ENCODE results near the gene OSTC. TPM values are rescaled to one million over a fixed set of nuclear protein-coding genes. Genes with fewer than 3 reads are reported as not detected.

The OSTC gene
- total RNA-seq, 4 donors from 2014 or later: 54.9 to 109 (median 80.8) TPM

DNA sequence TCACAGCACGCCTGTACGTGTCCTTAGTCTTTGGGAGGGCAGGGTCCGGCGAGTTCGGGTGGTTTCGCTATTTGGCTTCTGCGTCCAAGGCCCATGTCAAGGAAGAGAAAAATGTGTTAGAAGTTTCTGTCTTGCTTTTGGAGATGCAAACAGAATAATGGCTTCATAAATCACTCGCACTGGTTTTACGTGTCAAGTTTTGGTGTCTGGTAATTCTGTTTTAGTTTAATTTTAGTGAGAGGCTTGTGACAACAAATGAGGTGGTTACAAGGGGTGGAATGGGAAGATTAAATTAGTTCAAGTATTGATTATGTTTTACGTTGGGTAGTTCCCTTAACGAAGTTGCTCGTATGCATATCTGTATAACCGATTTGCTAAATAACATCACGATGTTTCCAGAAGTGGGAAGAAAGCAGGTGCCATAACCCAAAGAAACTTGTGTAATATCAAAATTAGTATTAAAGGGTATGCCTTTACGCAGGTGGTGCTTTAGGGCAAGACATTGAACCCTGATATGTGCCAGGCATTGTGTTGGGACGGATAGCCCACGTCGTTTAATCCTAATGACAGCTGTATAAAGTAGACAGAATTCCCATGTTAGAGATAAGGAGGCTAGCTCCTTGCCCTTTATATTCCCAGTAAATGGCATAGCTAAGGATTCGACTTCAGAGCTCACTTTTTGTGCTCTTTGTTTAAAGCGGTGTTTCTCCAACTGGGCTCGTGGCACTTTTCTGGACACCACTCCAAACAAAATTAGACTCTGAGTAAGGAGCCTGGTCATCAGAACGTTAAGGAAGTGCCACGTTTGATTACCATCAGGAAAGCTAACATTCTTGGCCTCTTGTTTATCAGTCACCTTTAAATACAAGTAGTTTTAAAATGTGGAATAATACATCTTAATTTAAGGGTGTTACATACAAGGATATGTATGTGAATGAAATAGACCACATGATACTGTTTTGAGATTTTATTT is 29.2 kb upstream of the OSTC start:
- Histone ChIP-seq H3K27ac (peak overlapping the region; percentile 88 to 93 (median 90)), H3K27me3 (no peaks in the 10 kb centered on the region), H3K4me3 (peak overlapping the region; percentile 72 to 90 (median 85)), H3K4me1 (peaks cover 12 to 47% (median 23%) of the 10 kb centered on the region in 3 donors), H3K36me3 (peaks cover 13 to 45% (median 42%) of the 10 kb centered on the region in 3 donors), H3K9me3 (no peaks in the 10 kb centered on the region)
- intact Hi-C loops (cut with DNase I): no loop called here
- TF ChIP-seq, protein P1, sequence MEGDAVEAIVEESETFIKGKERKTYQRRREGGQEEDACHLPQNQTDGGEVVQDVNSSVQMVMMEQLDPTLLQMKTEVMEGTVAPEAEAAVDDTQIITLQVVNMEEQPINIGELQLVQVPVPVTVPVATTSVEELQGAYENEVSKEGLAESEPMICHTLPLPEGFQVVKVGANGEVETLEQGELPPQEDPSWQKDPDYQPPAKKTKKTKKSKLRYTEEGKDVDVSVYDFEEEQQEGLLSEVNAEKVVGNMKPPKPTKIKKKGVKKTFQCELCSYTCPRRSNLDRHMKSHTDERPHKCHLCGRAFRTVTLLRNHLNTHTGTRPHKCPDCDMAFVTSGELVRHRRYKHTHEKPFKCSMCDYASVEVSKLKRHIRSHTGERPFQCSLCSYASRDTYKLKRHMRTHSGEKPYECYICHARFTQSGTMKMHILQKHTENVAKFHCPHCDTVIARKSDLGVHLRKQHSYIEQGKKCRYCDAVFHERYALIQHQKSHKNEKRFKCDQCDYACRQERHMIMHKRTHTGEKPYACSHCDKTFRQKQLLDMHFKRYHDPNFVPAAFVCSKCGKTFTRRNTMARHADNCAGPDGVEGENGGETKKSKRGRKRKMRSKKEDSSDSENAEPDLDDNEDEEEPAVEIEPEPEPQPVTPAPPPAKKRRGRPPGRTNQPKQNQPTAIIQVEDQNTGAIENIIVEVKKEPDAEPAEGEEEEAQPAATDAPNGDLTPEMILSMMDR (IDR thresholded peaks at IDR 0.05): no peak
- no peak for TF ChIP-seq POLR2A (IDR thresholded peaks at IDR 0.05)
- WGBS, 2 donors: 4 to 6% methylated on average over 21 to 23 of the region's 23 CpGs
- DNase-seq: no peak

DNA sequence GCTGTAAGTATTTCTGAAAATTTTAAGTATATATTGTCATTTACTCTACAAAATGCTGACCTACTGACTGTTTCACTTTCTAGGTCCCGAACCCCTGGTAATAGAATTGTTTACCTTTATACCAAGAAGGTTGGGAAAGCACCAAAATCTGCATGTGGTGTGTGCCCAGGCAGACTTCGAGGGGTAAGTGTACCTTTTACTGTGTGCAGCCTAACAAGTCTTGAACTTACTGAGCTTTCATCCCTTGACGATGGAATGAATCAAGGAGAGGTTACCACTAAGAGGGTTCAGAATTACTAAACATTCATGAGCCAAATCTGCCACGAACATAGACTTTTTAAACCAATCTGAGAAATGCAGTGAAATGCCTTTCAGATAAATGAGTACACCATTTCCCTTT is 28.4 kb upstream of the OSTC start:
- peak overlapping the region in 2 of 4 donors; percentile 83 to 90 for H3K4me3 ChIP-seq
- TF ChIP-seq POLR2A (IDR thresholded peaks at IDR 0.05): no peak
- TF ChIP-seq, protein P1 (IDR thresholded peaks at IDR 0.05): no peak
- DNase-seq: no peak
- H3K9me3 ChIP-seq: no peaks in the 10 kb centered on the region
- no peak overlapping the region for H3K27ac ChIP-seq
- peaks cover 18 to 53% (median 50%) of the 10 kb centered on the region in 3 donors for H3K36me3 ChIP-seq
- H3K4me1 ChIP-seq: peaks cover 12 to 47% (median 23%) of the 10 kb centered on the region in 3 donors
- H3K27me3 ChIP-seq: no peaks in the 10 kb centered on the region
- 49 to 60% methylated on average over 4 of the region's 4 CpGs for WGBS, 2 donors
- intact Hi-C loops (cut with DNase I): no loop called here

DNA sequence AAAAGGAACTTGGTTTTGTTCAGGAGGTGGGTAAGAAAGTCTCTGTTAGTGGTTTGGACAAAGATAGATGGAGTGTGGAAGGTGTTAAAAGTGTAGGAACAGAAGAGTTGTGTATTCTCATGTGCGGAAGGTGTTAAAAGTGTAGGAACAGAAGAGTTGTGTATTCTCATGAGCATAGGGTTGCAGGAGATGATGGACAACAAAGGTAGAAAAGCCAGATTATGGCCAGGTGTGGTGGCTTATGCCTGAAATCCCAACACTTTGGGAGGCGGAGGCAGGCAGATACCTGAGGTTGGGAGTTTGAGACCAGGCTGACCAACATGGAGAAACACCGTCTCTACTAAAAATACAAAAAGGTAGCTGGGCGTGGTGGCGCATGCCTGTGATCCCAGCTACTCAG is 27.6 kb upstream of the OSTC start:
- Histone ChIP-seq H3K4me3 (no peak overlapping the region), H3K36me3 (peaks cover 26 to 61% (median 56%) of the 10 kb centered on the region in 3 donors), H3K27me3 (no peaks in the 10 kb centered on the region), H3K27ac (no peak overlapping the region), H3K9me3 (no peaks in the 10 kb centered on the region), H3K4me1 (peaks cover 12 to 47% (median 23%) of the 10 kb centered on the region in 3 donors)
- intact Hi-C loops (cut with DNase I): no loop called here
- DNase-seq: no peak
- TF ChIP-seq POLR2A (IDR thresholded peaks at IDR 0.05): no peak
- 75 to 87% methylated on average over 5 of the region's 5 CpGs for WGBS, 2 donors

DNA sequence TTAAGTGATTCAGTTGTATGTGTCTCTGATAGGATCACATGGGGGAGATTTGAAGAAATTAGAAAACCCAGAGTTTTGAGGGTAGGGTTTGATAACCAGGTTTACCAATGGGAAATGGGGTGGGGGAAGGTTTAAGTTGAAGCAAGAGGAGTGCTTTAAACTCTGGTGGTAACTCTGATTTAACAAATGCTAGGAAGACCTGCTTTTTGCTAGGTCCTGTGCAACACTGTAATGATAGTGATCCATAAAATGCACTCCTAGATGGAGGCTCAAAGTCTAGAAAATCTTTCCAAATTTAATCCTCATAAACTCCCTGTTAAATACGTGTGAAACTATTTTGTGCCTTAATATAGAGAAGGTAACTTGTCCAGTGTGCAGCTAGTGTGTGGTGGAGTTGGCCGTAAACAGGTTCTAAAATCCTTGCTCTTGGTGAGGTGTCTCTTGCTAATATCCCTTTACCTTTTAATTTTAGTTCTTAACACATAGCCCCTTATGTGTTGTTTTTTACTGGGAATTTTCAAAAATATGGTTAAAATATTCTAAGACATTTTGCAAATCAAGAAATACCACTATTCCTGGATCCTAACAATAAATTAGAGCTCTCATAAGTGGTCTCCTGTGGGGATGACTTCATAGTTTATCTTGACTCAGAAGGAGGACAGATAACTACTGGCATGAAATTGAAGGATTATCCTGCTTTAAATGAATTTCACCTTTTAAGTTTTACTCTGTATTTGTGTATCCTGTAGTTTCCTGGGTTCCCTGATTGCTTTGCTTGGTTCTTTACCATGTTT is 25.9 kb upstream of the OSTC start:
- TF ChIP-seq, protein P1 (IDR thresholded peaks at IDR 0.05): no peak
- no peak for TF ChIP-seq POLR2A (IDR thresholded peaks at IDR 0.05)
- intact Hi-C loops (cut with DNase I): no loop called here
- WGBS, 2 donors: 66 to 68% methylated on average over 2 of the region's 2 CpGs
- no peak overlapping the region for H3K27ac ChIP-seq
- no peaks in the 10 kb centered on the region for H3K9me3 ChIP-seq
- H3K4me1 ChIP-seq: peaks cover 12 to 43% (median 23%) of the 10 kb centered on the region in 3 donors
- H3K27me3 ChIP-seq: no peaks in the 10 kb centered on the region
- H3K36me3 ChIP-seq: peaks cover 27 to 77% (median 56%) of the 10 kb centered on the region in 3 donors
- no peak overlapping the region for H3K4me3 ChIP-seq
- DNase-seq: no peak

DNA sequence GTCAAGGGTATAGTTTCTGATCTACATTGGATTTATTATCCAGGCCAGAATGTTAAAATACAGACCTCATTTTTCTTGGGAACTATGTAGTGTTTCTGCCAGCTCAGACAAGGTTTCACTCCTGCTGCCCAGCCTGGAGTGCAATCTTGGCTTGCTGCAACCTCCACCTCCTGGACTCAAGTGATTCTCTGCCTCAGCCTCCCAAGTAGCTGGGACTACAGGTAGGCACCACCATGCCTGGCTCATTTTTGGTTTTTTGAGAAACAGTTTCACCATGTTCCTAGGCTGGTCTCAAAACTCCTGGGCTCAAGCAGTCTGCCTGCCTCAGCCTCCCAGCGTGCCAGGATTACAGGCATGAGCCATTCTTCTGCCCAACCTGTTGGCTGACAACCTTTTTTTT is 24.3 kb upstream of the OSTC start:
- H3K27ac ChIP-seq: no peak overlapping the region
- peaks cover 8 to 36% (median 23%) of the 10 kb centered on the region in 3 donors for H3K4me1 ChIP-seq
- 85 to 93% methylated on average over 1 of the region's 1 CpG for WGBS, 2 donors
- H3K36me3 ChIP-seq: peaks cover 27 to 93% (median 69%) of the 10 kb centered on the region in 3 donors
- TF ChIP-seq POLR2A (IDR thresholded peaks at IDR 0.05): no peak
- DNase-seq: no peak
- no peaks in the 10 kb centered on the region for H3K9me3 ChIP-seq
- H3K27me3 ChIP-seq: no peaks in the 10 kb centered on the region
- intact Hi-C loops (cut with DNase I): no loop called here
- no peak overlapping the region for H3K4me3 ChIP-seq
